A673 (cell line): ENCODE measurements around the gene SLC48A1. TPM values are rescaled to one million over a fixed set of nuclear protein-coding genes. Genes with fewer than 3 reads are reported as not detected.

ENCODE experiments used
- BruUV-seq: library from RNA; stranded (reverse); fragments of 400-500 nt; replicated peaks from 2 replicates; lab custom pipeline; 2021; lab: Mats Ljungman, UMichigan
- CTCF ChIA-PET: fragments of 300-600 bp; sonication (Branson Sonifier 250); formaldehyde crosslinking; loops from one replicate; lab custom pipeline; 2022; ENCODE audit warnings: antibody characterized with exemption; lab: Charles Lee
- POLR2A ChIA-PET: fragments of 300-600 bp; sonication (Branson Sonifier 250); formaldehyde crosslinking; loops from one replicate; lab custom pipeline; 2022; ENCODE audit warnings: antibody characterized with exemption; ENCODE audit not compliant: low non-redundant PET; lab: Charles Lee
- DNase-seq: peaks from one replicate; pipeline ENCODE4 v3.0.0-alpha.2; 2015; ENCODE audit warnings: low spot score
- H3K27ac ChIP-seq: fragments of 200-600 bp; sonication (generic); 2 replicates; pipeline ENCODE4 v1.5.1; 2016; ENCODE audit warnings: mixed run types, low read depth, mild to moderate bottlenecking, mixed read lengths, antibody characterized with exemption, low read length; ENCODE audit not compliant: poor library complexity, severe bottlenecking
- H3K27me3 ChIP-seq: fragments of 200-600 bp; sonication (generic); replicated peaks from 2 replicates; pipeline ENCODE4 v1.6.1; 2017; ENCODE audit warnings: mixed run types, low read depth, mild to moderate bottlenecking, mixed read lengths, antibody characterized with exemption, low read length; ENCODE audit not compliant: insufficient read depth, poor library complexity
- H3K36me3 ChIP-seq: fragments of 200-600 bp; sonication (generic); 2 replicates; pipeline ENCODE4 v1.6.1; 2016; ENCODE audit warnings: mixed run types, mild to moderate bottlenecking, mixed read lengths, antibody characterized with exemption, low read length; ENCODE audit not compliant: insufficient read depth, poor library complexity, severe bottlenecking
- H3K4me1 ChIP-seq: fragments of 200-600 bp; sonication (generic); 2 replicates; pipeline ENCODE4 v1.6.1; 2017; ENCODE audit warnings: mixed run types, mild to moderate bottlenecking, mixed read lengths, antibody characterized with exemption, low read length; ENCODE audit not compliant: insufficient read depth, poor library complexity, severe bottlenecking
- H3K4me3 ChIP-seq: fragments of 200-600 bp; sonication (generic); 2 replicates; pipeline ENCODE4 v1.5.1; 2016; ENCODE audit warnings: low read depth, mixed run types, mild to moderate bottlenecking, mixed read lengths, low read length; ENCODE audit not compliant: poor library complexity, severe bottlenecking
- H3K9me3 ChIP-seq: fragments of 200-600 bp; sonication (generic); 2 replicates; pipeline ENCODE4 v1.6.1; 2016; ENCODE audit warnings: mixed run types, low read depth, mild to moderate bottlenecking, mixed read lengths, antibody characterized with exemption, low read length; ENCODE audit not compliant: poor library complexity, severe bottlenecking
- EZH2 ChIP-seq: fragments of 200-600 bp; sonication (generic); IDR thresholded peaks from 2 replicates; pipeline ENCODE4 v1.6.1; 2017; ENCODE audit warnings: borderline replicate concordance, low read depth, mild to moderate bottlenecking, mixed read lengths, antibody characterized with exemption, low read length; ENCODE audit not compliant: poor library complexity, severe bottlenecking
- intact Hi-C: fragments of 100-400 bp; cut with micrococcal nuclease; formaldehyde crosslinking; loops from one replicate; pipeline ENCODE4 v1.10.0; 2022; ENCODE audit not compliant: unreplicated experiment
- total RNA-seq: library from RNA; stranded (reverse); gene quantifications from 2 replicates; pipeline ENCODE4 v1.2.3, GENCODE V29; 2021
- TF ChIP-seq, protein P1 (sequence below): fragments of 300-800, 200-600 bp; sonication (generic); conservative IDR thresholded peaks from 2 replicates; pipeline ENCODE4 v1.5.1; 2017; ENCODE audit warnings: low read depth, mild to moderate bottlenecking, antibody characterized with exemption, low read length, moderate library complexity, mixed read lengths

SLC48A1 gene
- total RNA-seq, 1 experiment from 2014 or later = 39.3 TPM

DNA sequence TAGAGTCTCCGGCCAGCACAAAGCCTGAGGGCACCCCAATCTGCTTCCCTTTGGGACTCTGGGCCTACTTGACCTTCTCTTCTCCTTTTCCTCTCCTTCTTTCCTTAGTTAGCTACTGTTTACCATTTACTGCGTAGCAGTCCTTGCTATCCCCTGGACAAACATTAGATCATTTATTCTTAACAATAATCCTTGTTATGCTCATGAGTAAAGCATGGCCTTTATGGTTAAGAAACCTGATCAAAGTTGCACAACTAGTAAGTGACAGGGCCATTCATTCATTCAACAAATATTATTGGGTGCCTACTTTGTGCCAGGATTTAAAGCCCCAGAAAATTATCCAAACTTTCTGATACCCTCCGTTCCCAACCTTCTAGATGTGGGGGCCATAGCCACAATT, 49.8 kb downstream of the SLC48A1 start:
- ChIA-PET POLR2A (no interaction called here), CTCF (interaction anchor here (2.1 kb wide), 1 partner anchor 16 kb away, joined by 14 read pairs; no protein-coding TSS in a partner anchor)
- Histone ChIP-seq H3K4me3 (no peak overlapping the region), H3K27me3 (no peaks in the 10 kb centered on the region), H3K9me3 (no peaks in the 10 kb centered on the region), H3K27ac (no peak overlapping the region), H3K4me1 (peaks cover 31% of the 10 kb centered on the region), H3K36me3 (no peaks in the 10 kb centered on the region)
- intact Hi-C loops = no loop called here
- DNase-seq = no peak
- TF ChIP-seq, protein P1, sequence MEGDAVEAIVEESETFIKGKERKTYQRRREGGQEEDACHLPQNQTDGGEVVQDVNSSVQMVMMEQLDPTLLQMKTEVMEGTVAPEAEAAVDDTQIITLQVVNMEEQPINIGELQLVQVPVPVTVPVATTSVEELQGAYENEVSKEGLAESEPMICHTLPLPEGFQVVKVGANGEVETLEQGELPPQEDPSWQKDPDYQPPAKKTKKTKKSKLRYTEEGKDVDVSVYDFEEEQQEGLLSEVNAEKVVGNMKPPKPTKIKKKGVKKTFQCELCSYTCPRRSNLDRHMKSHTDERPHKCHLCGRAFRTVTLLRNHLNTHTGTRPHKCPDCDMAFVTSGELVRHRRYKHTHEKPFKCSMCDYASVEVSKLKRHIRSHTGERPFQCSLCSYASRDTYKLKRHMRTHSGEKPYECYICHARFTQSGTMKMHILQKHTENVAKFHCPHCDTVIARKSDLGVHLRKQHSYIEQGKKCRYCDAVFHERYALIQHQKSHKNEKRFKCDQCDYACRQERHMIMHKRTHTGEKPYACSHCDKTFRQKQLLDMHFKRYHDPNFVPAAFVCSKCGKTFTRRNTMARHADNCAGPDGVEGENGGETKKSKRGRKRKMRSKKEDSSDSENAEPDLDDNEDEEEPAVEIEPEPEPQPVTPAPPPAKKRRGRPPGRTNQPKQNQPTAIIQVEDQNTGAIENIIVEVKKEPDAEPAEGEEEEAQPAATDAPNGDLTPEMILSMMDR = no peak
- TF ChIP-seq EZH2 = no peak
- no TSS peak for BruUV-seq

DNA sequence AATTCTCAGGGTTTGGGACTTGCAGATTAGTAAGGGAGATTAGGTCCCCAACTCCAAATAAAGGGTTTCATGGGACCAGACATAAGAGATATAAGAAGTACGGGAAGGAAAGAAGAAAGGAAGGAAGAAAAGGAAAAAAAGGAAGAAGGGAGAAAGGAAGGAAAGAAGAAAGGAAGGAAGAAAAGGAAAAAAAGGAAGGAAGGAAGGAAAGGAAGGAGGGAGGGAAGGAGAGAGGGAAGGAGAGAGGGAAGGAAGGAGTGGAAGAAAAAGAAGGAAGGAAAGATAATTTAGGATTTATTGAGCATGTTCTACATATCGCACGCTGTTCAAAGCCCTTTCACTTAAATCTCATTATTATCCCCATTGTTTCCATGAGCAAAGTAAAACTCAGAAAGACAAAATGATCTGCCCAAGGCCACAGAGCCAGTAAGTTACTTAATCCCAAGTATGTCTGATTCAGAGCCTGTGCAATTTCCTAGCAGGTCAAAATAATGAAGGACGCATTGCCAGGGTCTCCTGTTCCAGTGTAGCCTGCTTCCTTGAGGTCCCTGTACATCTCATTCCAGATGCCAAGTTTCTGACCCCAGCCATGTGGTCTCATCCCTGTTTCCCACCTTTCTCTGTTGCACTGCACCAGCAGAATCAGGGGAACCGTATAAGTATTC, 50.5 kb downstream of the SLC48A1 start:
- intact Hi-C loops = no loop called here

DNA sequence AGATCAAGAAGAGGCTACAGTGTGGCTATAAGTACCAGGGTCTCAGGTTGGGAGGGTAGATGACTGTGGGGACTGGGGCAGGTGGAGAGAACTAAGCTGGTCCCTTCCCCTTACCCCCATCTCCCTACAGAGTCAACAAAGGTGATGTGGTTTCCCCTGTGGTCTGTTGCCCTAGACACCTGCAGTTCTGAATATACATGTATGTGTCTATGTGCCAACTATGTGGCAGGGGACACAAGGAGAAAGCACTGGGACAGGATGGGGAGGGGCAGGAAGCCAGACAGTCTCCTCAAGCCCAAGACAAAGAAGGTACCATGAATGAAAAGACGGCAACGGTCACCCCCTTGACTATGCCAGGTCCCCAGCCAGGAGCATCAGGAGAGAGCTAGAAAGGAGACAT, 51.2 kb downstream of the SLC48A1 start:
- H3K4me3 ChIP-seq = no peak overlapping the region
- H3K36me3 ChIP-seq = no peaks in the 10 kb centered on the region
- peaks cover 28% of the 10 kb centered on the region for H3K4me1 ChIP-seq
- no peak for DNase-seq
- no peak overlapping the region for H3K27ac ChIP-seq
- no peaks in the 10 kb centered on the region for H3K9me3 ChIP-seq
- ChIA-PET CTCF (no interaction called here), POLR2A (no interaction called here)
- no TSS peak for BruUV-seq
- no peak for TF ChIP-seq EZH2
- TF ChIP-seq, protein P1 = no peak
- H3K27me3 ChIP-seq = no peaks in the 10 kb centered on the region
- intact Hi-C loops = no loop called here

More for the DNA sequence above, 50.5 kb downstream of the SLC48A1 start:
- DNase-seq = no peak
- no peaks in the 10 kb centered on the region for H3K36me3 ChIP-seq
- H3K27me3 ChIP-seq = no peaks in the 10 kb centered on the region
- CTCF ChIA-PET = no interaction called here
- POLR2A ChIA-PET = no interaction called here
- no TSS peak for BruUV-seq
- H3K4me3 ChIP-seq = no peak overlapping the region
- no peaks in the 10 kb centered on the region for H3K9me3 ChIP-seq
- H3K4me1 ChIP-seq = peaks cover 27% of the 10 kb centered on the region
- TF ChIP-seq EZH2 = no peak
- TF ChIP-seq, protein P1 = no peak
- no peak overlapping the region for H3K27ac ChIP-seq
